SK-N-SH (cell line): ENCODE results near the gene GHRL.

Experiments
- CTCF ChIP-seq: fragments of 200-600 bp; sonication (generic); IDR thresholded peaks from 2 replicates; pipeline ENCODE4 v1.6.1; 2017; ENCODE audit warnings: antibody characterized with exemption, mild to moderate bottlenecking, moderate library complexity
- EP300 ChIP-seq, 2 experiments: IDR thresholded peaks; 2 replicates each; pipeline versions ENCODE4 v1.4.0 to v1.6.1; 2012; ENCODE audit warnings: borderline replicate concordance in 1 of 2, low read depth in 1 of 2, low read length in 1 of 2
- EZH2phosphoT487 ChIP-seq: fragments of 200-600 bp; sonication (generic); IDR thresholded peaks from 2 replicates; pipeline ENCODE4 v1.6.1; 2017; ENCODE audit warnings: low read depth, mixed run types, mild to moderate bottlenecking, antibody characterized with exemption, moderate library complexity, borderline replicate concordance
- GABPA ChIP-seq: IDR thresholded peaks from 2 replicates; pipeline ENCODE4 v1.4.0; 2012; ENCODE audit warnings: low read depth, mild to moderate bottlenecking
- MAX ChIP-seq: IDR thresholded peaks from 2 replicates; pipeline ENCODE4 v1.4.0; 2012; ENCODE audit warnings: low read depth
- NFIC ChIP-seq: IDR thresholded peaks from 2 replicates; pipeline ENCODE4 v1.4.0; 2012; ENCODE audit warnings: borderline replicate concordance
- RAD21 ChIP-seq: IDR thresholded peaks from 2 replicates; pipeline ENCODE4 v1.6.1; 2012; ENCODE audit warnings: mild to moderate bottlenecking, low read length
- SIN3A ChIP-seq: IDR thresholded peaks from 2 replicates; pipeline ENCODE4 v1.6.1; 2012; ENCODE audit warnings: low read depth, mild to moderate bottlenecking, low read length, moderate library complexity, borderline replicate concordance
- SMC3 ChIP-seq: IDR thresholded peaks from 2 replicates; pipeline ENCODE4 v1.6.1; 2012; ENCODE audit warnings: low read depth, low read length, improper control_type of control experiment
- TAF1 ChIP-seq: IDR thresholded peaks from 2 replicates; pipeline ENCODE4 v1.6.1; 2012; ENCODE audit warnings: low read depth, mild to moderate bottlenecking, low read length, moderate library complexity, borderline replicate concordance

- TF ChIP-seq NFIC (no peak), MAX (no peak), EP300 (IDR thresholded peaks at IDR 0.05; ENCODE audit: borderline replicate concordance in 1 of 2, low read depth in 1 of 2, low read length in 1 of 2) (no peak), SMC3 (no peak), CTCF (no peak), RAD21 (no peak), EZH2phosphoT487 (no peak), SIN3A (no peak), GABPA (no peak), TAF1 (no peak)
These were observed 19.0 kb upstream of the GHRL start for GRCh38 chr3:10311710-10312109.
